ENCODE measurements around the gene ABCC1.
A peak's percentile ranks its signal among the peaks of the same experiment; 100 is the strongest.
"Not testable (repeated sequence)": the region's sequence is repeated elsewhere in the genome, so short reads cannot be mapped to it uniquely, and the experiment has no call there.

The ABCC1 gene

DNA sequence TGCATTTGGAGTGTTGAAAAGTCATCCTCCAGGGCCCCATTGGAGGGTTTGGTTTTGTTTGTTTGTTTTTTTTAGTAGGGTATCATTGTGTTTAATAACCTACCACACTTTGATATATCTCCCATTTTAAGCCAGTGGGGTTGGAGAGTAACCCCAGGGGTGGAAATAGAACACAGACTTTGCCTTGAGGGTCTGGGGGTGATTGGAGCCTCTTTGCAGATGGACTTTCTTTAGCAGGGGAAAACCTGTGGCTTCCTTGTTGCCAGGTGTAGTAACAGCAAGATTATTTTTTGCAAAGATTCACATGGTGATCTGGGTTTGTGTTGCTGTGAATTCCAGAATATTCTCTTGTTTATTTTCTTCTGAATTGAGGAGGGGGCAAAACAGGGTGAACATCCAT is 1.5 kb downstream of the ABCC1 start:
- H3K9me3 ChIP-seq (replicated peaks in 1 of 11), result no peaks in the 10 kb centered on the region
- TF ChIP-seq Cebpa-rat (IDR thresholded peaks at IDR 0.05), result no peak
- peaks cover 28 to 54% (median 47%) of the 10 kb centered on the region in 11 experiments; a peak in 21 of 22 replicates for H4K20me1 ChIP-seq
- H3K36me3 ChIP-seq, result peaks cover 0 to 18% (median 6%) of the 10 kb centered on the region in 11 experiments; a peak in 5 of 22 replicates
- H3K4me1 ChIP-seq, result peaks cover 38 to 67% (median 54%) of the 10 kb centered on the region in 10 experiments
- H3K4me3 ChIP-seq, result peak overlapping the region; percentile 86 to 100 (median 98)
- peak overlapping the region; percentile 83 to 99 (median 93) for H3K4me2 ChIP-seq
- peak overlapping the region; percentile 89 to 96 (median 94); a peak in 20 of 22 replicates for H3K27ac ChIP-seq
- no peaks in the 10 kb centered on the region for H3K27me3 ChIP-seq
- peak overlapping the region; percentile 87 to 99 (median 96) for H3K9ac ChIP-seq

DNA sequence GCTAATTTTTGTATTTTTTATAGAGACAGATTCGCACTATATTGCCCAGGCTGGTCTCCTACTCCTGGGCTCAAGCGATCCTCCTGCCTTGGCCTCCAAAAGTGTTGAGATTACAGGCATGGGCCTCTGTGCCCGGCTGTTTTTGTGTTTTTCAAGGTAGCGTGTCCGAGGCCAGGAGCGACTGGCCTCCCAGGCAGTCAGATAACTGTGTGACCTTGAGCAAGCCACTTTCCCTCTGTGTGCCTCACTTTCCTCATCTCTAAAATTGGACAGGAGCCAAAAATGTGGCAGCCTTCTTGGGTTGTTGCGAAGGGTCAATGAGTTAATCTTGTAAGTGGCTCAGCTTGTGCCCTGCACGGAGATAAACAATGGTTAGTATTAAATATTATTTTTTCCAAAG is 2.4 kb downstream of the ABCC1 start:
- H4K20me1 ChIP-seq, result peaks cover 33 to 64% (median 57%) of the 10 kb centered on the region in 11 experiments; a peak in 21 of 22 replicates
- H3K27ac ChIP-seq, result peak overlapping the region in 5 of 11 experiments; percentile 11 to 94 (median 18); a peak in 3 of 22 replicates
- TF ChIP-seq Cebpa-rat (IDR thresholded peaks at IDR 0.05), result no peak
- no peaks in the 10 kb centered on the region for H3K9me3 ChIP-seq (replicated peaks in 1 of 11)
- peak overlapping the region in 7 of 10 experiments; percentile 9 to 99 (median 98); a peak in 7 of 20 replicates for H3K4me3 ChIP-seq
- peaks cover 38 to 68% (median 54%) of the 10 kb centered on the region in 10 experiments for H3K4me1 ChIP-seq
- H3K27me3 ChIP-seq, result no peaks in the 10 kb centered on the region
- H3K9ac ChIP-seq, result peak overlapping the region in 8 of 11 experiments; percentile 42 to 99 (median 97); a peak in 10 of 22 replicates
- peaks cover 0 to 18% (median 6%) of the 10 kb centered on the region in 11 experiments; a peak in 7 of 22 replicates for H3K36me3 ChIP-seq
- peak overlapping the region; percentile 83 to 99 (median 93) for H3K4me2 ChIP-seq

DNA sequence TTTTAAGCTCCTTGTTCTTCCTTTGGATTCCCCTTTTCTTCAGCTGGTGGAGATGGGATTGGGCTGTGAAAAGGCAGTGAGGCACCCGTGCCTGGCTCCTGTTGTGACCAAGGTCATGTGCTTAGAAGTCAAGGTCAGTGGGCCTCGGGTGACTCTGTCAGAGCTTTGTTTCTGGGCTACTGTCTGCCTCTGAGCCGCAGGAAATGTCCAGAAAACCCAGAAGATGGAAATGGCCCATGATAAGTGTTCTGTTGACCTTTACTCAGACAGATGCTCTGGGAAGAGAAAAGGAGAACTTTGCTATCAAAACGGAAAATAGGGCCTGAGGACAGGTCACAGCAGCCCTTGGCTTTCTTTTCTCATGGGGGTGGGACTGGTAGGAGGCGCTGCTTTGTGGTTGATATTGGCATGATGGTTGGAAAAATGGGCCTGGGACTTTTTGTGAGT is 2.9 kb downstream of the ABCC1 start:
- Histone ChIP-seq H3K9ac (peak overlapping the region in 7 of 11 experiments; percentile 4 to 99 (median 42); a peak in 9 of 22 replicates), H3K4me1 (peaks cover 38 to 72% (median 54%) of the 10 kb centered on the region in 10 experiments), H3K36me3 (peaks cover 0 to 18% (median 6%) of the 10 kb centered on the region in 11 experiments; a peak in 7 of 22 replicates), H3K4me2 (peak overlapping the region; percentile 83 to 99 (median 93)), H3K9me3 (replicated peaks in 1 of 11) (no peaks in the 10 kb centered on the region), H4K20me1 (peaks cover 37 to 68% (median 62%) of the 10 kb centered on the region in 11 experiments; a peak in 21 of 22 replicates), H3K4me3 (no peak overlapping the region; a peak in 2 of 20 replicates), H3K27ac (peak overlapping the region in 5 of 11 experiments; percentile 11 to 94 (median 18); a peak in 2 of 22 replicates), H3K27me3 (no peaks in the 10 kb centered on the region)
- TF ChIP-seq Cebpa-rat (IDR thresholded peaks at IDR 0.05), result no peak

DNA sequence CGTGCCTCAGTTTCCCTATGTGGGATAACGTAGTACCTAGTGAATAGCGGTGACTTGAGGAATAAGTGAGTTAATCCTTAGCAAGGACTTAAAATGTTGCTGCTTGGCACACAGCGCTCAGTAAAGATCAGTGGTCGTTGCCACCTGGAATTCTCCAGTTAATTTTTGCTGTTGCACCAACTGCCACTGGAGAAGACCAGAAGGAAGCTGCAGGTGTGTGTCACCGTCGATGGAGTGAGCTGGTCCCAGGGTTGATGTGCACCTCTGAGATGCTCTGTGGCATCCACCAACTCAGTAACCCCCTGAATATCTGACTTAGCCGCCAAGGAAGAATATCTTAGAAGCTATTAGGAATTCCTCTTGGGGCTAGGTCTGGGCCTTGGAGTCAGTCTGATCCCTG is 4.1 kb downstream of the ABCC1 start:
- no peak overlapping the region for H3K9ac ChIP-seq
- H3K4me3 ChIP-seq, result no peak overlapping the region
- peak overlapping the region in 9 of 11 experiments; percentile 83 to 99 (median 93); a peak in 14 of 22 replicates for H3K4me2 ChIP-seq
- peaks cover 41 to 76% (median 58%) of the 10 kb centered on the region in 10 experiments for H3K4me1 ChIP-seq
- H3K27ac ChIP-seq, result no peak overlapping the region
- no peaks in the 10 kb centered on the region for H3K27me3 ChIP-seq
- H4K20me1 ChIP-seq, result peaks cover 49 to 80% (median 73%) of the 10 kb centered on the region in 11 experiments; a peak in 21 of 22 replicates
- H3K36me3 ChIP-seq, result peaks cover 0 to 27% (median 12%) of the 10 kb centered on the region in 11 experiments; a peak in 9 of 22 replicates
- no peaks in the 10 kb centered on the region for H3K9me3 ChIP-seq (replicated peaks in 1 of 11)
- TF ChIP-seq Cebpa-rat (IDR thresholded peaks at IDR 0.05), result no peak

DNA sequence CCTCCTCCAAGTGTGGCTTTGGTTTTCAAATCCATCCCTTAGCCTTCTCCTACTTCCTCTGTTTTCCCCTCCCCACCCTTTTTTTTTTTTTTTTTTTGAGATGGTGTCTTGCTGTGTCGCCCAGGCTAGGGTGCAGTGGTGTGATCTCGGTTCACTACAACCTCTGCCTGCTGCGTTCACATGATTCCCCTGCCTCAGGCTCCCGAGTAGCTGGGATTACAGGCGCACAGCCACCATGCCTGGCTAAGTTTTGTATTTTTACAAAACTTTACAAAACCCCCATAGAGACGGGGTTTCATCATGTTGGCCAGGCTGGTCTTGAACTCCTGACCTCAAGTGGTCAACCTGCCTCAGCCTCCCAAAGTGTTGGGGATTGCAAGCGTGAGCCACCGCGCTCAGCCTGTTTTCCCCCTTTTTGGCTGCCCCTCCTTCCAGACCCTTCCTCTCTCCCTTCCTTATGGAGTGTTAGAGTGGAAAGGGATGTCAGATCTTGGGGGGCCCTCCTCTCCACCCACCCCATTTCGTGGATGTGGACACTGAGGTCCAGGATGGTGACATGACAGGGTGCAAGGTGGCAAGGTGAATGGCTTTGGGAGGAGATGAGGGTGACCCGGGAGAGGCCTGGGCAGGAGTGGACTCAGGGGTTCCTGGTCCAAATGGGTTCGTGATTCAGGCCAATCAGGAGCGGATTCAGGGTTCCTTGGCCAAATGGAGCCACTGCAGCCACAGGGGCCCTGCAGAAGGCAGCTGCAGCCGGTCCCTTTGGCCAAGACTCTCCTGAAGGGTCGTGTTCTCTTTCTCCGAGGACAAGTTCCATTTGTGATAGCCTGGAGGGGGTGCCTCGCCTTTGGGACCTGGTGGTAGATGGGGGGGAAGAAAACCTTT is 4.8 kb downstream of the ABCC1 start:
- Histone ChIP-seq H3K27me3 (no peaks in the 10 kb centered on the region), H3K27ac (peak overlapping the region in 4 of 11 experiments; percentile 13 to 52 (median 44); a peak in 6 of 22 replicates), H3K4me1 (peaks cover 40 to 78% (median 58%) of the 10 kb centered on the region in 10 experiments), H3K9me3 (replicated peaks in 1 of 11) (no peaks in the 10 kb centered on the region), H3K4me3 (0 out of 20 replicates have a peak overlapping the region, but pooled peaks of 2 of the 10 experiments have one; percentile 1 to 21), H4K20me1 (peaks cover 56 to 87% (median 80%) of the 10 kb centered on the region in 11 experiments; a peak in 21 of 22 replicates), H3K36me3 (peaks cover 0 to 29% (median 13%) of the 10 kb centered on the region in 11 experiments; a peak in 10 of 22 replicates), H3K9ac (peak overlapping the region in 2 of 11 experiments; percentile 17 to 48; a peak in 1 of 22 replicates), H3K4me2 (peak overlapping the region in 10 of 11 experiments; percentile 13 to 99 (median 91); a peak in 15 of 22 replicates)
- TF ChIP-seq Cebpa-rat (IDR thresholded peaks at IDR 0.05), result no peak

DNA sequence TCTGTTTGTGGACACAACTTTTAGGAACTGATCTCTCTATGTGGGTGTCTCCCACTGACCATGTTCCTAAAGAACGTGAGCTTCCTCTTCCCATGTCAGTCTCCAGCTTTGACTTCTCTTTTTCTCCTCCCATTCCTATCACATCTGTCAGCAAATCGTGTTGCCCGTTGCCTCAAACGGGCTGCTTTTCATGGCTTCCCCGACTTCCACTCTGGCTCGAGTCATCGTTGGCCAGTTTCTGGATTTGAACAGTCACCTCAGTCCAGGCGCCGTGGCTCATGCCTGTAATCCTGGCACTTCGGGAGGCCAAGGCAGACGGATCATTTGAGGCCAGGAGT is 5.4 kb downstream of the ABCC1 start:
- peaks cover 0 to 2% (median 0%) of the 10 kb centered on the region in 11 experiments; a peak in 2 of 22 replicates for H3K9me3 ChIP-seq (replicated peaks in 1 of 11)
- peak overlapping the region in 9 of 11 experiments; percentile 15 to 99 (median 92); a peak in 12 of 22 replicates for H3K4me2 ChIP-seq
- peaks cover 40 to 80% (median 58%) of the 10 kb centered on the region in 10 experiments for H3K4me1 ChIP-seq
- H3K36me3 ChIP-seq, result peaks cover 0 to 32% (median 17%) of the 10 kb centered on the region in 11 experiments; a peak in 13 of 22 replicates
- no peaks in the 10 kb centered on the region for H3K27me3 ChIP-seq
- H3K27ac ChIP-seq, result peak overlapping the region in 5 of 11 experiments; percentile 15 to 70 (median 52); a peak in 7 of 22 replicates
- H4K20me1 ChIP-seq, result peaks cover 62 to 93% (median 85%) of the 10 kb centered on the region in 11 experiments; a peak in 21 of 22 replicates
- peak overlapping the region in 4 of 11 experiments; percentile 17 to 52 (median 46); a peak in 5 of 22 replicates for H3K9ac ChIP-seq
- no peak for TF ChIP-seq Cebpa-rat (IDR thresholded peaks at IDR 0.05)
- 0 out of 20 replicates have a peak overlapping the region, but pooled peaks of 1 of the 10 experiments have one; percentile 21 for H3K4me3 ChIP-seq

DNA sequence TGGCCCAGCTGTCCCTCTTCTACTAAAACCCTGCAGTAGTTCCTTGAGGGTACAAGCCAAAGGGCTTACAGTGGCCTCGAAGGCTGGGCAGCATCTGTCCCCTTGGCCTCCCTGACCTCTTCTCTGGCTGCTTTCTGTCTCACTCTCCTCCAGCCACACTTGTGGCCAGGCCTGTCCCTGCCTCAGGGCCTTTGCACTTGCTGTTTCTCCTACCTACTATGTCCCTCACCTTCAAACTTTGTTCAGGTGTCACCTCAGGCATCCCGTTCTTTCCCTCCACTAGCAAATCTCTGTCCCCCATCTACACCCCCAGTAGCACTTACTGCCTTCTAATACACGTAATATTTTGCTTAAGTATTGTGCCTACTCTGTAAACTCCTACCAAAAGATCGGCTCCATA is 6.0 kb downstream of the ABCC1 start:
- Histone ChIP-seq H3K4me3 (no peak overlapping the region), H3K36me3 (peaks cover 5 to 39% (median 22%) of the 10 kb centered on the region in 11 experiments; a peak in 20 of 22 replicates), H3K27me3 (no peaks in the 10 kb centered on the region), H3K4me2 (peak overlapping the region in 5 of 11 experiments; percentile 83 to 99 (median 93); a peak in 8 of 22 replicates), H3K27ac (peak overlapping the region in 3 of 11 experiments; percentile 52 to 70 (median 60); a peak in 6 of 22 replicates), H4K20me1 (peaks cover 69 to 99% (median 91%) of the 10 kb centered on the region in 11 experiments; a peak in 21 of 22 replicates), H3K9me3 (replicated peaks in 1 of 11) (peaks cover 0 to 8% (median 4%) of the 10 kb centered on the region in 11 experiments; a peak in 8 of 22 replicates), H3K9ac (peak overlapping the region in 3 of 11 experiments; percentile 44 to 52 (median 48); a peak in 5 of 22 replicates), H3K4me1 (peaks cover 40 to 81% (median 58%) of the 10 kb centered on the region in 10 experiments)
- no peak for TF ChIP-seq Cebpa-rat (IDR thresholded peaks at IDR 0.05)

DNA sequence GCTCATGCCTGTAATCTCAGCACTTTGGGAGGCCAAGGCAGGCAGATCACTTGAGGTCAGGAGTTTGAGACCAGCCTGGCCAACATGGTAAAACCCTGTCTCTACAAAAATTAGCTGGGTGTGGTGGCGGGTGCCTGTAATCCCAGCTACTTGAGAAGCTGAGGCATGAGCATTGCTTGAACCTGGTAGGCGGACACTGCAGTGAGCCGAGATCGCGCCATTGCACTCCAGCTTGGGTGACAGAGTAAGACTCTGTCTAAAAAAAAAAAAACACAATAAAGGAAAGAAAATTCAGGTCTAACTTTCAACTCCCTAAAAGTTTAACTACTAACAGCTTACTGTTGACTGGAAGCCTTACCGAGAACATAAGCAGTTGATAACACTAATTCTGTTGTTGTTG is 6.7 kb downstream of the ABCC1 start:
- H3K36me3 ChIP-seq, result peaks cover 12 to 46% (median 27%) of the 10 kb centered on the region in 11 experiments; a peak in 20 of 22 replicates
- not testable (repeated sequence) for H3K9ac ChIP-seq, H3K27me3 ChIP-seq, H3K4me3 ChIP-seq
- H3K4me2 ChIP-seq, result peak overlapping the region in 3 of 11 experiments; percentile 83 to 99 (median 93); a peak in 4 of 22 replicates
- H3K27ac ChIP-seq, result peak overlapping the region in 1 of 11 experiments; percentile 70; a peak in 1 of 22 replicates
- peaks cover 2 to 15% (median 9%) of the 10 kb centered on the region in 11 experiments; a peak in 13 of 22 replicates for H3K9me3 ChIP-seq (replicated peaks in 1 of 11)
- peaks cover 35 to 83% (median 54%) of the 10 kb centered on the region in 10 experiments for H3K4me1 ChIP-seq
- peaks cover 72 to 100% (median 97%) of the 10 kb centered on the region in 11 experiments; a peak in 21 of 22 replicates for H4K20me1 ChIP-seq

All from BLaER1 treated with 17β-estradiol and CSF1 and Interleukin-3, amounts not matched to agents 10 nM and 100 nM (cell line).